Activated naive CD8-positive, alpha-beta T cell treated with anti-CD3 and anti-CD28 coated beads, Interleukin-2, amount 10 ng/mL, durations not matched to agents 7 days and 5 days (primary cell): ENCODE results near the gene MYL6B. TPM values are rescaled to one million over a fixed set of nuclear protein-coding genes. Genes with fewer than 3 reads are reported as not detected.
"Not testable (repeated sequence)": the region's sequence is repeated elsewhere in the genome, so short reads cannot be mapped to it uniquely, and the experiment has no call there.

ENCODE experiments used
- ATAC-seq: fragments of 150-1000 bp; cut with Tn5 transposase; one replicate; pipeline ENCODE4 v1.10.0; 2021; ENCODE audit warnings: low read depth, moderate library complexity
- POLR2A ChIA-PET: fragments of 350-600 bp; sonication (Branson Sonifier 250); formaldehyde crosslinking; loops from one replicate; lab custom pipeline; 2021; ENCODE audit warnings: antibody characterized with exemption; lab: Charles Lee
- DNase-seq: peaks from one replicate; pipeline ENCODE4 v3.0.0; 2021
- H3K27ac Mint-ChIP-seq: one replicate; pipeline ENCODE4 v1.8.0; 2022; ENCODE audit warnings: mild to moderate bottlenecking, mixed read lengths
- H3K27me3 Mint-ChIP-seq: one replicate; pipeline ENCODE4 v1.8.0; 2022; ENCODE audit warnings: mild to moderate bottlenecking, moderate library complexity, mixed read lengths
- H3K36me3 Mint-ChIP-seq: one replicate; pipeline ENCODE4 v1.8.0; 2021; ENCODE audit warnings: mild to moderate bottlenecking, mixed read lengths
- H3K4me1 Mint-ChIP-seq: one replicate; pipeline ENCODE4 v1.8.0; 2021; ENCODE audit warnings: mixed read lengths
- H3K4me3 Mint-ChIP-seq: one replicate; pipeline ENCODE4 v1.8.0; 2022; ENCODE audit warnings: mild to moderate bottlenecking, moderate library complexity, mixed read lengths
- H3K9me3 Mint-ChIP-seq: one replicate; pipeline ENCODE4 v1.8.0; 2021; ENCODE audit warnings: mixed read lengths
- total RNA-seq, 2 experiments: library from RNA; stranded (reverse); gene quantifications; one replicate each; pipeline ENCODE4 v1.2.3, GENCODE V29; 2021

The MYL6B gene
- total RNA-seq, 2 experiments from 2014 or later = 46.6 to 47.8 TPM

DNA sequence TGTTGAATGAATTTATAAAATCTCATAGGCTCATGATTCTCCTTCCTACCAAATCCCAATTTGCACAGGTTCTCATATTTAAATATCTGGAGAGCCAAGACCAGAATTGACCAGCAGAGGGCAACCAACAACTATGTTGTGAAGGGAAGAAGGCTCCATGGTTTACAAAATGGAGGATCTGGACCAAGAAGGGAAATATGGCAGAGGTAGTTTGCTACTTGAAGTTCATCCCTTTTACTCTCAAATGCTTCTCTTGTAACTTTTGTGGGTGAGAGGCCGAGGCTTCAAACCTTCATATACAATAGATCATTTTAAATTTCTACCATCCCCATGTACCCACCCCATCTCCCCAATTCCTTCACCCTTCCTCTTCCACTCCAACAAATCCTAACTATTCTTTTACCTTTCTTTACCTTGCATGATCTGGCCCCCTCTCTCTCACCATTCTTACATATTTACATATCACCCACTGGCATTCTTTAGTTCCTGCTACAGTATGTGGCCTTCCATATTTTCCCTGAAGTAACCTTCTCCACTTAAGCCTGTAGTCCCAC lies 40.7 kb downstream of the MYL6B start:
- H3K9me3 Mint-ChIP-seq = no peaks in the 10 kb centered on the region
- H3K36me3 Mint-ChIP-seq = peaks cover 8% of the 10 kb centered on the region
- H3K4me1 Mint-ChIP-seq = peaks cover 27% of the 10 kb centered on the region
- POLR2A ChIA-PET = interaction anchor here (0.6 kb wide), 1 partner anchor 68 kb away, joined by 5 read pairs; no protein-coding TSS in a partner anchor
- peak overlapping the region; percentile 85 for H3K27ac Mint-ChIP-seq
- H3K27me3 Mint-ChIP-seq = peaks cover 2% of the 10 kb centered on the region
- ATAC-seq (no peak), DNase-seq (no peak)
- H3K4me3 Mint-ChIP-seq = peak overlapping the region; percentile 26

DNA sequence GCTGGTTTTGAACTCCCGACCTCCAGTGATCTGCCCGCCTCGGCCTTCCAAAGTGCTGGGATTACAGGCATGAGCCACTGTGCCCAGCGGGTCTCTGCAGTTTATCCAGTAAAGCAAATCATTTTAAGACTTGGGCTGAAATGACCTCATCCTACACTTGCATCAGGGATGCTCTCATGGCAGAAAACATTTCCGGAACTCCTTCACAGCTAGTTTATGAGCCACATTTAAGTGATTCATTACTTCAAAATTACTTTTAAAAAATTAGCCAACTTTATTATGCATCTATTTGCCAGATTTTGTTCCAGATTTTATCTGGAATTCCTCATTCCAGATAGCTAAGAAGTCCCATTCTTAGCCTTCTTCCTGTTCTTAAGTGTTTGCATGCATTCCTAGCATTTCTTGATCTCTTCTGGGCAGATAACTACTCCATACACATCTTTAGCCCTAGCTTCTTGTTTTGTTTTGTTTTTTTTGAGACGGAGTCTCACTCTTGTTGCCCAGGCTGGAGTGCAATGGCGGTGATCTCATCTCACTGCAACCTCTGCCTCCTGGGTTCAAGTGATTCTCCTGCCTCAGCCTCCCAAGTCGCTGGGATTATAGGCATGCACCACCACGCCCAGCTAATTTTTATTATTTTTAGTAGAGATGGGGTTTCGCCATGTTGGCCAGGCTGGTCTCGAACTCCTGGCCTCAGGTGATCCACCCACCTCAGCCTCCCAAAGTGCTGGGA lies 44.6 kb downstream of the MYL6B start:
- not testable (repeated sequence) for H3K27ac Mint-ChIP-seq, DNase-seq, H3K27me3 Mint-ChIP-seq, H3K9me3 Mint-ChIP-seq, ATAC-seq, H3K4me3 Mint-ChIP-seq, H3K36me3 Mint-ChIP-seq
- POLR2A ChIA-PET = interaction anchor here (0.7 to 1.0 kb wide), 3 partner anchors 60 to 123 kb away, joined by 3 read pairs; partner anchors contain the start of gene ZC3H10
- peaks cover 12% of the 10 kb centered on the region for H3K4me1 Mint-ChIP-seq

DNA sequence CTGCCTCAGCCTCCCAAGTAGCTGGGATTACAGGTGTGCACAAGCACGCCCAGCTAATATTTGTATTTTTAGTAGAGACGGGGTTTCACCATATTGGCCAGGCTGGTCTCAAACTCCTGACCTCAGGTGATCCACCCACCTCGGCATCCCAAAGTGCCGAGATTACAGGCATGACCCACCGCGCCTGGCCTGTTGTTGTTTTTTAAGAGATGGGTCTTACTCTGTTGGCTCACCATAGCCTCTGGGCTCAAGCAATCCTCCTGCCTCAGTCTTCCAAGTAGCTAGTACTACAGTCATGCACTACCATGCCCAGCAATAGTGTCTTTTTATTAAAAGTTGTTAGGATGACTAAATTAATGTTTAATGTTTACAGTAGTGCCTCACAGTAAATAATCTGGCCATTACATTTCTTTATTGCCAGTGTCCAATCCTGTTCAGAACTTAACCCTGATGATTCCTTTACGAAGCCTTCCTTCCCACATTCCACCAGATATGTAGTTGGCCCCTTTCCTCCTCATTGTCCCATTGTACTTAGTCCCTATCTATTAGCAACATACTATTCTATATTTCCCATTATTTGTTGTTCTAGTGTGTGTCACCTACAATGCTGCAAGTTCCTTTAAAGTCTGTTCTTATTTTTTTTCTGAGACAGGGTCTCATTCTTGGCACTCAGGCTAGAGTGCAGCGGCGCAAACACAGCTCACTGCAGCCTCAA lies 45.7 kb downstream of the MYL6B start:
- POLR2A ChIA-PET = interaction anchor here (1.4 kb wide), 1 partner anchor 9 kb away, joined by 3 read pairs; the partner anchor contains the start of gene SMARCC2
- H3K4me1 Mint-ChIP-seq = peaks cover 5% of the 10 kb centered on the region
- H3K27me3 Mint-ChIP-seq = no peaks in the 10 kb centered on the region
- H3K4me3 Mint-ChIP-seq = no peak overlapping the region
- no peak overlapping the region for H3K27ac Mint-ChIP-seq
- DNase-seq = no peak
- peaks cover 7% of the 10 kb centered on the region for H3K36me3 Mint-ChIP-seq
- ATAC-seq = no peak
- H3K9me3 Mint-ChIP-seq = no peaks in the 10 kb centered on the region

DNA sequence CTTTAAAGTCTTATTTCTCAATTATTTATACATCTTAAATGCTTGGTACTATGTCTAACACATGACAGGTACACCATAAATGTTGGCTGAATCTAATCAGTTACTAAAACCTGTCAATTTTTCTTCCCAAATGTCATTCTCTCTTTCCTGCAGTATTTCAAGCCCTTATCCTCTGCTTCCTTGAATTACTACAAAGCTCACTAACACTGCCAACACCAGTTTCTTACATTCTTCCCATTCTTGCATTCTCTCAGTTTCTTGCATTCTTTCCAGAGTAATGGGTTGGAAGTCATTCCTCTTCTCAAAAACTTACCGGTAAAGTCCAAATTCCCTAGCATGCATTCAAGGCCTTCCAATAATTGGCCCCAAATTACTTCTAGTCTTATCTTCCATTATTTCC lies 46.4 kb downstream of the MYL6B start:
- no peak for ATAC-seq
- Mint-ChIP-seq H3K27me3 (no peaks in the 10 kb centered on the region), H3K36me3 (peaks cover 2% of the 10 kb centered on the region), H3K4me1 (no peaks in the 10 kb centered on the region), H3K9me3 (no peaks in the 10 kb centered on the region), H3K27ac (no peak overlapping the region), H3K4me3 (no peak overlapping the region)
- POLR2A ChIA-PET = interaction anchor here (1.4 kb wide), 1 partner anchor 10 kb away, joined by 3 read pairs; the partner anchor contains the start of gene SMARCC2
- no peak for DNase-seq

DNA sequence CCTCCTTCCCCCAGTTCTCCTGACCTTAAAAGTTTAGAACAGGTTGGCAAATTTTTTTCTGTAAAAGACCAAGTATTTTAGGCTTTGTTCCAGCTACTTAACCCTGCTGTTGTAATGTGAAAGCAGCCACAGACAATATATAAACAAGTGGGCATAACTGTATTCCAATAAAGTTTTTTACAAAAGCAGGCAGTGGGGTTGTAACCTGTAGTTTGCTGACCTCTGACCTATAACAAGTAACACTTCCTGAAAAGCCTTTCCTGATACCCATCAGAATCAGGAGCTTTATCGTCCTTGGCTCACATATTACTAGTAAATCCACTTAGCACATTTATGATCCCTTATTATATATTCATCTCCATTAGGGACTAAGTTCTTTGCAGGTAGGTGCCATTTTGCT lies 50.0 kb downstream of the MYL6B start:
- POLR2A ChIA-PET = interaction anchor here (1.7 kb wide), 1 partner anchor 20 kb away, joined by 3 read pairs; the partner anchor contains the start of gene RNF41
- ATAC-seq (no peak), DNase-seq (no peak)
- Mint-ChIP-seq H3K36me3 (peaks cover 5% of the 10 kb centered on the region), H3K27me3 (no peaks in the 10 kb centered on the region), H3K4me3 (no peak overlapping the region), H3K27ac (no peak overlapping the region), H3K9me3 (no peaks in the 10 kb centered on the region), H3K4me1 (peaks cover 1% of the 10 kb centered on the region)

DNA sequence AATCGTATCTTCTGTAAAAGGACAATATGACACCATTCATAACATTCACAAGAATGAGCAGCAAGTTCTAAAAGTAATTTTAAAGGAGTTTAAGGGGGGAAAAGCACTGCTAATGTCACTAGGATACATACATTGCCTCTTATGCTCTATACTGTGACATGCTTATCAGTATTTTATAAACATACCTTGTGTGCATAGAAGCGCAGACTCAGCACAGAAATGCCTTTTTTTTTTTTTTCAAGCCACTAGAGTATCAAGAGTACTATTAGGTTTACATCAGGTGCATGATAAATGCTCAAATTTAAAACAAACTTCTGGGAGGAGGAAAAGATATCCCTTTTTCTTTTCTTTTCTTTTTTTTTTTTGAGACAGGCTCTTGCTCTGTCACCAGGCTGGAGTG lies 50.5 kb downstream of the MYL6B start:
- ATAC-seq (no peak), DNase-seq (no peak)
- no peaks in the 10 kb centered on the region for H3K9me3 Mint-ChIP-seq
- peaks cover 5% of the 10 kb centered on the region for H3K36me3 Mint-ChIP-seq
- peaks cover 1% of the 10 kb centered on the region for H3K4me1 Mint-ChIP-seq
- no peak overlapping the region for H3K4me3 Mint-ChIP-seq
- H3K27ac Mint-ChIP-seq = no peak overlapping the region
- POLR2A ChIA-PET = interaction anchor here (0.7 kb wide), 1 partner anchor 403 kb away, joined by 3 read pairs; no protein-coding TSS in a partner anchor
- H3K27me3 Mint-ChIP-seq = no peaks in the 10 kb centered on the region

DNA sequence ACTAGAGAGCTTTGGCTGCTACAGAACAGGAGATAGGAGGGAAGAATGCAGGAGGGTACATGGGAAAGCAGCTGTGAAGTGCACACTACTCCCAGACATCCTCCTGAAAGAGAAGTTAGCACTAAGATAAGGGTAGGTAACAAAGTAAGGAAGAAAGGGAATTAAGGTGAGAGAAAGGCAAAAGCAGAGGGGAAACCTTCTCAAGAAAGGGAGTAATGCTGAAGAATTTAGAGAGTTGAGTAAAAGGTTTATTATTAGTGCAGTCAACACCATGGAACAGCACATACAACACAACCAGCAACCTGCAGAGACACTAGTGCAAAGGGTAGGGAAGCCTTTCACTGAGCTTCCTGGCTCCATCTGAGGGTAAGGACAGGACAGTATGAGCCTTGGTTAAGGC lies 51.9 kb downstream of the MYL6B start:
- Mint-ChIP-seq H3K4me3 (no peak overlapping the region), H3K9me3 (no peaks in the 10 kb centered on the region), H3K27me3 (no peaks in the 10 kb centered on the region), H3K27ac (peak overlapping the region; percentile 31), H3K36me3 (peaks cover 7% of the 10 kb centered on the region), H3K4me1 (peaks cover 1% of the 10 kb centered on the region)
- POLR2A ChIA-PET = interaction anchor here (0.5 to 3.6 kb wide), 3 partner anchors 10 to 56 kb away, joined by 4 to 14 read pairs (median 4); partner anchors contain the start of gene RNF41
- DNase-seq (no peak), ATAC-seq (no peak)

DNA sequence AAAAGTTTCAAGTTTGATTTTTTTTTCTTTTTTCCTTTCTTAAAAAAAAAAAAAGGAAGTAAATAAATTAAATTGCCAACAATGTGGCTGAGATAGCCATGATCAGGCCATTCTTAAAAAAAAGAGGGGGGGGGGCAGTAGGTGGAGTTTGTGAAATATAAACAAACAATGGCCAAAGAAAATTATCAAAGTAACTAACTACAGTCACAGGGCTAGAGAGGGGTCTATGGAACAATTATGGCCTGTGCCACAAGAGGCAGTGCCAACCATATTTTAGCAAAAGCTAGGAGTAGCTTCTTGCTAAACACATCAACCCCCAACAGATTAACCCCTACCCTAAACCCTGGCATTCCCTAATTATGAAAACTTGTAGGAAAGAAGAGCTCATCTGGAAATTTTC lies 53.1 kb downstream of the MYL6B start:
- Mint-ChIP-seq H3K27ac (no peak overlapping the region), H3K36me3 (peaks cover 12% of the 10 kb centered on the region)
- POLR2A ChIA-PET = interaction anchor here (0.7 to 3.6 kb wide), 3 partner anchors 16 to 101 kb away, joined by 4 to 14 read pairs (median 4); partner anchors contain the start of genes PA2G4 and RNF41

DNA sequence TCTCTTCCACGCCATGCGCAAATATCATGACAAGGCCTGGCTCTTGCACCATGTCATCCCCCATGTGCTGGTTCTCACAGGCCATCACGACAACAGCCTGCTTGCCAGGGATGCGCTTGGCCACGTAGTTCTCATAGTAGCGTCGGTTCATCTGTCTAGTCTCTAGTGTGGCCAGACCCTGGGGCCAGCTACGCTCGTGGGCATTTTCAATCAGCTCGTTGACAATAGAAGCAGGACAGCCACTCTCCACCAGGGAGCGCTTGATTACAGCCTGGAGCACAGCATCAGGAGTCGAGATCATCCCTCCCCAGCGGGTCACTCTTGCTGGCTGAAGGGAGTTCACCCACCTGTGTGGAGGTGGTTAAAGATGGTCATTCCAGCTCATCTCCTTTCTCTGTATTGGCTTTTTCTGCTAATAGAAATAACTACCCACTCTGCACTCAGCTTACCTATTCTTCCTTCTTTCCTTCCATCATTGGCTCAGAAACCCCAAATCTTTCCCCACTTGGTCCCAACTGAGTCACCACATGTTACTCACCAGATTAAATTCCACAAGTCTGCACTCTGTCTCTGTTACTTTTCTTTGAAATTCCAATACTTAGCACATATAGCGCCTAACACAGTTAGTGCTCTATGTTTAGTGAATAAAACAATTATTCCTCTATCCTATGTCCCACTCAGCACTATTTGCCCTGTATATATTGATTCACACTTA lies 54.2 kb downstream of the MYL6B start:
- peaks cover 1% of the 10 kb centered on the region for H3K4me1 Mint-ChIP-seq
- DNase-seq (no peak), ATAC-seq (peak; percentile 67)
- peaks cover 15% of the 10 kb centered on the region for H3K36me3 Mint-ChIP-seq
- no peak overlapping the region for H3K4me3 Mint-ChIP-seq
- no peak overlapping the region for H3K27ac Mint-ChIP-seq
- no peaks in the 10 kb centered on the region for H3K9me3 Mint-ChIP-seq
- no peaks in the 10 kb centered on the region for H3K27me3 Mint-ChIP-seq
- POLR2A ChIA-PET = interaction anchor here (0.6 to 3.6 kb wide), 2 partner anchors 15 to 257 kb away, joined by 3 to 14 read pairs; partner anchors contain the start of gene RNF41

More for the DNA sequence above, 53.1 kb downstream of the MYL6B start:
- Mint-ChIP-seq H3K4me3 (no peak overlapping the region), H3K27me3 (no peaks in the 10 kb centered on the region), H3K9me3 (no peaks in the 10 kb centered on the region), H3K4me1 (peaks cover 1% of the 10 kb centered on the region)
- ATAC-seq (no peak), DNase-seq (no peak)

Other genes with a start within 250 kb of the MYL6B start
- gene PYM1, start 224.7 kb upstream of the MYL6B start, total RNA-seq = 10 to 100 TPM; 48.3 to 48.7 TPM
- 100 to 1,000 TPM; 783 to 790 TPM for gene DGKA, start 221.4 kb upstream of the MYL6B start, total RNA-seq
- under 1 TPM in 1 of 2 experiments, not detected in 1; 0.42 TPM for gene PMEL, start 186.5 kb upstream of the MYL6B start, total RNA-seq
- gene CDK2, start 185.8 kb upstream of the MYL6B start, total RNA-seq = 100 to 1,000 TPM; 117 to 125 TPM
- 10 to 100 TPM; 69.7 to 72.4 TPM for gene RAB5B, start 178.5 kb upstream of the MYL6B start, total RNA-seq
- 10 to 100 TPM in 1 of 2 experiments, 1 to 10 TPM in 1; 8.1 to 11.4 TPM for gene SUOX, start 155.3 kb upstream of the MYL6B start, total RNA-seq
- 10 to 100 TPM; 14.9 to 18.2 TPM for gene IKZF4, start 131.5 kb upstream of the MYL6B start, total RNA-seq
- gene RPS26, start 110.7 kb upstream of the MYL6B start, total RNA-seq = 10 to 100 TPM; 39.1 to 42.6 TPM
- 1 to 10 TPM; 7.1 to 8.1 TPM for gene ERBB3, start 72.4 kb upstream of the MYL6B start, total RNA-seq
- 100 to 1,000 TPM; 226 to 227 TPM for gene PA2G4, start 48.0 kb upstream of the MYL6B start, total RNA-seq
- gene RPL41, start 36.0 kb upstream of the MYL6B start, total RNA-seq = 1,000 to 10,000 TPM; 4,462 to 4,551 TPM
- 10 to 100 TPM; 10.6 to 12.0 TPM for gene ZC3H10, start 34.3 kb upstream of the MYL6B start, total RNA-seq
- 100 to 1,000 TPM; 251 TPM for gene ESYT1, start 24.3 kb upstream of the MYL6B start, total RNA-seq
- gene MYL6, start 5.8 kb downstream of the MYL6B start, total RNA-seq = 1,000 to 10,000 TPM; 1,083 to 1,169 TPM
- gene SMARCC2, start 36.9 kb downstream of the MYL6B start, total RNA-seq = 100 to 1,000 TPM; 162 to 174 TPM
- gene RNF41, start 69.3 kb downstream of the MYL6B start, total RNA-seq = 10 to 100 TPM; 36.1 to 38.1 TPM
- 10 to 100 TPM; 43.4 to 47.1 TPM for gene NABP2, start 71.8 kb downstream of the MYL6B start, total RNA-seq
- gene SLC39A5, start 77.5 kb downstream of the MYL6B start, total RNA-seq = 1 to 10 TPM in 1 of 2 experiments, not detected in 1; 1.4 TPM
- gene ANKRD52, start 105.8 kb downstream of the MYL6B start, total RNA-seq = 10 to 100 TPM; 45.3 to 49.4 TPM
- 10 to 100 TPM; 23.3 to 26.0 TPM for gene COQ10A, start 114.4 kb downstream of the MYL6B start, total RNA-seq
- gene CS, start 147.7 kb downstream of the MYL6B start, total RNA-seq = 100 to 1,000 TPM; 165 to 176 TPM
- gene CNPY2, start 163.4 kb downstream of the MYL6B start, total RNA-seq = 10 to 100 TPM; 85.6 to 89.0 TPM
- gene PAN2, start 181.4 kb downstream of the MYL6B start, total RNA-seq = 100 to 1,000 TPM; 106 to 115 TPM
- gene IL23A, start 186.3 kb downstream of the MYL6B start, total RNA-seq = 10 to 100 TPM; 10.2 to 10.9 TPM
- gene STAT2, start 207.5 kb downstream of the MYL6B start, total RNA-seq = 100 to 1,000 TPM; 263 to 275 TPM
- not detected for gene APOF, start 210.3 kb downstream of the MYL6B start, total RNA-seq